Left hindlimb (tissue), 1 donor: ENCODE data around the gene DIP2B.
"Not testable (repeated sequence)": the region's sequence is repeated elsewhere in the genome, so short reads cannot be mapped to it uniquely, and the experiment has no call there.

ENCODE experiments used
- DNase-seq: peaks from one replicate; pipeline ENCODE4 v3.0.0-alpha.2; 2018

Gene DIP2B

GRCh38 chr12:50519353-50519752, 14.6 kb downstream of the DIP2B start:
- no peak for DNase-seq

- DNase-seq, result no peak
These were observed 15.8 kb downstream of the DIP2B start for GRCh38 chr12:50520416-50521207.

GRCh38 chr12:50521781-50522180, 17.0 kb downstream of the DIP2B start:
- not testable (repeated sequence) for DNase-seq

- no peak for DNase-seq
These were observed 19.0 kb downstream of the DIP2B start for GRCh38 chr12:50523772-50524171.

- no peak for DNase-seq
These were observed 19.8 kb downstream of the DIP2B start for GRCh38 chr12:50524621-50525020.

- DNase-seq, result no peak
These were observed 20.6 kb downstream of the DIP2B start for GRCh38 chr12:50525422-50525821.

- DNase-seq, result no peak
These were observed 22.6 kb downstream of the DIP2B start for GRCh38 chr12:50527359-50527726.

GRCh38 chr12:50528800-50529199, 24.0 kb downstream of the DIP2B start:
- DNase-seq, result no peak

- DNase-seq, result no peak
These were observed 24.6 kb downstream of the DIP2B start for GRCh38 chr12:50529345-50529744.

GRCh38 chr12:50530532-50530931, 25.7 kb downstream of the DIP2B start:
- no peak for DNase-seq

- no peak for DNase-seq
These were observed 28.4 kb downstream of the DIP2B start for GRCh38 chr12:50533203-50533584.

- DNase-seq, result no peak
These were observed 29.2 kb downstream of the DIP2B start for GRCh38 chr12:50533971-50534370.

- no peak for DNase-seq
These were observed 32.2 kb downstream of the DIP2B start for GRCh38 chr12:50536831-50537537.

GRCh38 chr12:50537538-50537919, 32.7 kb downstream of the DIP2B start:
- no peak for DNase-seq

- no peak for DNase-seq
These were observed 33.4 kb downstream of the DIP2B start for GRCh38 chr12:50538182-50538581.

GRCh38 chr12:50541139-50541538, 36.4 kb downstream of the DIP2B start:
- DNase-seq, result no peak

- no peak for DNase-seq
These were observed 37.7 kb downstream of the DIP2B start for GRCh38 chr12:50542448-50542847.

- DNase-seq, result not testable (repeated sequence)
These were observed 38.4 kb downstream of the DIP2B start for GRCh38 chr12:50543188-50543587.

- DNase-seq, result no peak
These were observed 40.4 kb downstream of the DIP2B start for GRCh38 chr12:50545213-50545612.

- DNase-seq, result no peak
These were observed 41.0 kb downstream of the DIP2B start for GRCh38 chr12:50545786-50546185.

- DNase-seq, result no peak
These were observed 41.9 kb downstream of the DIP2B start for GRCh38 chr12:50546441-50547318.

- DNase-seq, result no peak
These were observed 43.0 kb downstream of the DIP2B start for GRCh38 chr12:50547742-50548141.

- DNase-seq, result no peak
These were observed 45.1 kb downstream of the DIP2B start for GRCh38 chr12:50549885-50550284.
